ENCODE results near the gene FSTL4. TPM values are rescaled to one million over a fixed set of nuclear protein-coding genes. Genes with fewer than 3 reads are reported as not detected.
"Not testable (repeated sequence)": the region's sequence is repeated elsewhere in the genome, so short reads cannot be mapped to it uniquely, and the experiment has no call there.

The FSTL4 gene
- polyA plus RNA-seq, 1 donor (not counting 4 experiments of a cell fraction or from before 2014, with no cell fraction given), result 1.7 TPM

DNA sequence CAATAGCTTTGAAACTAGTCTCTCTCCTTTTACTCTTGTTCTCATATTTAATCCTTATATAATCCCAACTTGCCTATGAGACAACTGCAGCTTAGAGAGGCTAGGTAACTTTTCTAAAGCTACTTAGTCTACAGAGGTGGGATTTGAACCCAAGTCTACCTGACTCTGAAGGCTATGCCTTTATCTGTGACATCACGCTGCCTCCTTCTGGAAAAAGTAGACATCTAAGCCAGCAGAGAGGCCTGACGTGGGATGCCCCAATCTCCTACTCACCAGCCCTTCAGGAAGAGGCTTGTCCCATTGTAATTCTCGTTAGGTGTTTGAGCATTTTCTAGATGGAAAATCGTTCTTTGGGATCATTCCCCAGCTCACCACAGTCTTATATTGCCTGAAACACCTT lies 393.0 kb downstream of the FSTL4 start:
- H3K4me2 ChIP-seq (ENCODE audit: control insufficient read depth, extremely low read depth, insufficient read depth, low read depth, low read length), result no peak overlapping the region
- peak; percentile 46 for FAIRE-seq
- H3K27ac ChIP-seq (ENCODE audit: control insufficient read depth, insufficient read depth, low read length), result no peak overlapping the region
- H3K4me1 ChIP-seq (ENCODE audit: control insufficient read depth, extremely low read depth, insufficient read depth, low read length), result peaks cover 13% of the 10 kb centered on the region
- dilution Hi-C loops (cut with MboI; ENCODE audit: extremely low pct_ligation_motif_present, low sequenced_read_pairs), result no loop called here
- DNase-seq (ENCODE audit: low read depth, low spot score), result no peak
- H3K9me1 ChIP-seq (ENCODE audit: control insufficient read depth, extremely low read depth, insufficient read depth, low read length), result no peaks in the 10 kb centered on the region
- H3K4me3 ChIP-seq (ENCODE audit: control insufficient read depth in 2 of 3, extremely low read depth in 1 of 3, insufficient read depth in 2 of 3, low read depth in 1 of 3, low read length in 3 of 3), result no peak overlapping the region
- no peaks in the 10 kb centered on the region for H3K9me3 ChIP-seq (ENCODE audit: control insufficient read depth, low read depth, low read length)
- H2AFZ ChIP-seq (ENCODE audit: control insufficient read depth, low read length), result no peak overlapping the region
- H3K27me3 ChIP-seq (ENCODE audit: control insufficient read depth, extremely low read depth, insufficient read depth, low read length), result no peaks in the 10 kb centered on the region
- no peaks in the 10 kb centered on the region for H4K20me1 ChIP-seq (ENCODE audit: control insufficient read depth, extremely low read depth, insufficient read depth, low read length)
- TF ChIP-seq, protein P1, sequence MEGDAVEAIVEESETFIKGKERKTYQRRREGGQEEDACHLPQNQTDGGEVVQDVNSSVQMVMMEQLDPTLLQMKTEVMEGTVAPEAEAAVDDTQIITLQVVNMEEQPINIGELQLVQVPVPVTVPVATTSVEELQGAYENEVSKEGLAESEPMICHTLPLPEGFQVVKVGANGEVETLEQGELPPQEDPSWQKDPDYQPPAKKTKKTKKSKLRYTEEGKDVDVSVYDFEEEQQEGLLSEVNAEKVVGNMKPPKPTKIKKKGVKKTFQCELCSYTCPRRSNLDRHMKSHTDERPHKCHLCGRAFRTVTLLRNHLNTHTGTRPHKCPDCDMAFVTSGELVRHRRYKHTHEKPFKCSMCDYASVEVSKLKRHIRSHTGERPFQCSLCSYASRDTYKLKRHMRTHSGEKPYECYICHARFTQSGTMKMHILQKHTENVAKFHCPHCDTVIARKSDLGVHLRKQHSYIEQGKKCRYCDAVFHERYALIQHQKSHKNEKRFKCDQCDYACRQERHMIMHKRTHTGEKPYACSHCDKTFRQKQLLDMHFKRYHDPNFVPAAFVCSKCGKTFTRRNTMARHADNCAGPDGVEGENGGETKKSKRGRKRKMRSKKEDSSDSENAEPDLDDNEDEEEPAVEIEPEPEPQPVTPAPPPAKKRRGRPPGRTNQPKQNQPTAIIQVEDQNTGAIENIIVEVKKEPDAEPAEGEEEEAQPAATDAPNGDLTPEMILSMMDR (optimal IDR thresholded peaks at IDR 0.05 in 1 of 3, IDR thresholded peaks at IDR 0.05 in 1 of 3, conservative IDR thresholded peaks at IDR 0.05 in 1 of 3; ENCODE audit: extremely low read depth in 1 of 3, insufficient read depth in 2 of 3, low read length in 3 of 3), result peak in 1 of 3 experiments; percentile 21
- TF ChIP-seq EZH2 (IDR thresholded peaks at IDR 0.05; ENCODE audit: low read length), result no peak
- no peaks in the 10 kb centered on the region for H3K79me2 ChIP-seq (ENCODE audit: control insufficient read depth, insufficient read depth, low read length)
- H3K36me3 ChIP-seq (ENCODE audit: control insufficient read depth in 2 of 2, extremely low read depth in 1 of 2, insufficient read depth in 2 of 2, low read length in 2 of 2), result no peaks in the 10 kb centered on the region
- H3K9ac ChIP-seq (ENCODE audit: control insufficient read depth, extremely low read depth, insufficient read depth, low read length), result no peak overlapping the region

DNA sequence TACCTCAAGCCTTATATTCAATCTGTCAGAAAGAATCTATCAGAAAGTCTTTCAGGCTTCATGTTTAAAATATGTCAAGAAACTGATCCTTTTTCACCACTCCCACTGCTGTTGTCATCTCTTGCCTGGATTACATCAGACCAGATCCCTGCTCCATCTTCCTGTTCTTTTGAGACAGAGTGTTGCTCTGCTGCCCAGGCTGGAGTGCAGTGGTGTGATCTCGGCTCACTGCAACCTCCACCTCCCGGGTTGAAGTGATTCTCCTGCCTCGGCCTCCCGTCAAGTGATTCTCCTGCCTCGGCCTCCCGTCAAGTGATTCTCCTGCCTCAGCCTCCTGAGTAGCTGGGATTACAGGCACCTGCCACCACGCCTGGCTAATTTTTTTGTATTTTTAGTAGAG lies 396.2 kb downstream of the FSTL4 start:
- H3K9ac ChIP-seq (ENCODE audit: control insufficient read depth, extremely low read depth, insufficient read depth, low read length); H3K9me1 ChIP-seq (ENCODE audit: control insufficient read depth, extremely low read depth, insufficient read depth, low read length); H3K27me3 ChIP-seq (ENCODE audit: control insufficient read depth, extremely low read depth, insufficient read depth, low read length); H3K4me1 ChIP-seq (ENCODE audit: control insufficient read depth, extremely low read depth, insufficient read depth, low read length); H3K9me3 ChIP-seq (ENCODE audit: control insufficient read depth, low read depth, low read length); H3K4me2 ChIP-seq (ENCODE audit: control insufficient read depth, extremely low read depth, insufficient read depth, low read depth, low read length); H3K27ac ChIP-seq (ENCODE audit: control insufficient read depth, insufficient read depth, low read length); dilution Hi-C loops (cut with MboI; ENCODE audit: extremely low pct_ligation_motif_present, low sequenced_read_pairs); H4K20me1 ChIP-seq (ENCODE audit: control insufficient read depth, extremely low read depth, insufficient read depth, low read length); FAIRE-seq; DNase-seq (ENCODE audit: low read depth, low spot score); H2AFZ ChIP-seq (ENCODE audit: control insufficient read depth, low read length); H3K79me2 ChIP-seq (ENCODE audit: control insufficient read depth, insufficient read depth, low read length); H3K4me3 ChIP-seq (ENCODE audit: control insufficient read depth in 2 of 3, extremely low read depth in 1 of 3, insufficient read depth in 2 of 3, low read depth in 1 of 3, low read length in 3 of 3); H3K36me3 ChIP-seq (ENCODE audit: control insufficient read depth in 2 of 2, extremely low read depth in 1 of 2, insufficient read depth in 2 of 2, low read length in 2 of 2): not testable (repeated sequence)

DNA sequence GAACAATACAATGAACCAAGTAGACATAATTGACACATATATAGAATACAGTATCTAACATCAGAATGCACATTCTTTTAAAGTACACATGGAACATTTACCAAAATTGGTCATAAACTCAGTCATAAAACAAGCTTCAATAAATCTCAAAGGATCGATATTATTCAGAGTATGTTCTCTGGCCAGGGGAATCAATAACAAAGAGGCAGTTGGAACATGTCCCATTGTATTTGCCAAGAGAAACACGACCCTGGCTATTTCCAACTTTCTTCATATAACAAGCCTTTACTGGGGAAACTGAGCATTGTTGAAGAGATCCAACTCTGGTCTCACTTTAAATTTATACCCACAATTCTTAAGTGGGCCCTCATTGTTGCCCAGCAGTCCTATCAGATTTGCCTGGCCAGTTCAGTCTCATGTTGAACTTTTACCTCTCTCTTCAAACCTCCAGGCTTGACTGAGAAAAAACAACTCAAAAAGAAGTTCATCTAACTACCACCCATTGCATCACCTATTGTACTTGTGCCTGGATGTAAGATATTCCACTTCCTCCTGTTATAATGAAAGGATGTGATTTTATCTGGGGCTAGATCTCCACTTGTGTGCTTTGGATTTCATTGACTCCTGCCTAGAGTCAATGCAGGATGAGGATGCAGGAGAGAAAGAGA lies 398.1 kb downstream of the FSTL4 start:
- no peaks in the 10 kb centered on the region for H3K4me1 ChIP-seq (ENCODE audit: control insufficient read depth, extremely low read depth, insufficient read depth, low read length)
- H3K4me2 ChIP-seq (ENCODE audit: control insufficient read depth, extremely low read depth, insufficient read depth, low read depth, low read length), result no peak overlapping the region
- H2AFZ ChIP-seq (ENCODE audit: control insufficient read depth, low read length), result no peak overlapping the region
- no peak overlapping the region for H3K9ac ChIP-seq (ENCODE audit: control insufficient read depth, extremely low read depth, insufficient read depth, low read length)
- no peaks in the 10 kb centered on the region for H3K9me1 ChIP-seq (ENCODE audit: control insufficient read depth, extremely low read depth, insufficient read depth, low read length)
- FAIRE-seq, result no peak
- no peaks in the 10 kb centered on the region for H4K20me1 ChIP-seq (ENCODE audit: control insufficient read depth, extremely low read depth, insufficient read depth, low read length)
- TF ChIP-seq, protein P1 (optimal IDR thresholded peaks at IDR 0.05 in 1 of 3, IDR thresholded peaks at IDR 0.05 in 1 of 3, conservative IDR thresholded peaks at IDR 0.05 in 1 of 3; ENCODE audit: extremely low read depth in 1 of 3, insufficient read depth in 2 of 3, low read length in 3 of 3), result no peak
- TF ChIP-seq EZH2 (IDR thresholded peaks at IDR 0.05; ENCODE audit: low read length), result no peak
- no peak overlapping the region for H3K27ac ChIP-seq (ENCODE audit: control insufficient read depth, insufficient read depth, low read length)
- no peaks in the 10 kb centered on the region for H3K27me3 ChIP-seq (ENCODE audit: control insufficient read depth, extremely low read depth, insufficient read depth, low read length)
- no peak overlapping the region for H3K4me3 ChIP-seq (ENCODE audit: control insufficient read depth in 2 of 3, extremely low read depth in 1 of 3, insufficient read depth in 2 of 3, low read depth in 1 of 3, low read length in 3 of 3)
- H3K79me2 ChIP-seq (ENCODE audit: control insufficient read depth, insufficient read depth, low read length), result no peaks in the 10 kb centered on the region
- DNase-seq (ENCODE audit: low read depth, low spot score), result no peak
- no peaks in the 10 kb centered on the region for H3K9me3 ChIP-seq (ENCODE audit: control insufficient read depth, low read depth, low read length)
- dilution Hi-C loops (cut with MboI; ENCODE audit: extremely low pct_ligation_motif_present, low sequenced_read_pairs), result no loop called here
- peaks cover 0 to 1% of the 10 kb centered on the region in 2 experiments for H3K36me3 ChIP-seq (ENCODE audit: control insufficient read depth in 2 of 2, extremely low read depth in 1 of 2, insufficient read depth in 2 of 2, low read length in 2 of 2)

Measured in keratinocyte (primary cell).